ENCODE measurements around the gene CRTAC1. TPM values are rescaled to one million over a fixed set of nuclear protein-coding genes. Genes with fewer than 3 reads are reported as not detected.

Gene CRTAC1
- polyA plus RNA-seq, 1 donor (not counting 4 experiments of a cell fraction or from before 2014, with no cell fraction given), result not detected

DNA sequence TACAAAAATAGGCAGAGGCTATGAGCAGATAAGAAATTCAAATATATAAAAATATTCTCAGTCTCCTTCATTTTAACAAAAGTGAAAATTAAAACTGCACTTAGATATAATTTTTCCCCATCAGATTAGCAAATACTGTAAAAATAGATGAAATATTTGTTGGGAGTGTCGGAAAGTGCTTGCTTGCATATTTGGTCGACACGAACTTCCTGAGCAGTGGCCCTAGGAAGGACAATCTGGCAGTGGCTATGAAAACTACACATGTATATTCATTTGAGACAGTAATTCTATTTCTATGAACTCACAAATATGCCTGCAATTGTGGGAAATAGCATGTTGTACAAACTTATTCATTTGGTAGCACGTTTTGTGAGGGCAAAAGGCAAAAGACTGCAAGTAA, 99.4 kb downstream of the CRTAC1 start:
- TF ChIP-seq, protein P1, sequence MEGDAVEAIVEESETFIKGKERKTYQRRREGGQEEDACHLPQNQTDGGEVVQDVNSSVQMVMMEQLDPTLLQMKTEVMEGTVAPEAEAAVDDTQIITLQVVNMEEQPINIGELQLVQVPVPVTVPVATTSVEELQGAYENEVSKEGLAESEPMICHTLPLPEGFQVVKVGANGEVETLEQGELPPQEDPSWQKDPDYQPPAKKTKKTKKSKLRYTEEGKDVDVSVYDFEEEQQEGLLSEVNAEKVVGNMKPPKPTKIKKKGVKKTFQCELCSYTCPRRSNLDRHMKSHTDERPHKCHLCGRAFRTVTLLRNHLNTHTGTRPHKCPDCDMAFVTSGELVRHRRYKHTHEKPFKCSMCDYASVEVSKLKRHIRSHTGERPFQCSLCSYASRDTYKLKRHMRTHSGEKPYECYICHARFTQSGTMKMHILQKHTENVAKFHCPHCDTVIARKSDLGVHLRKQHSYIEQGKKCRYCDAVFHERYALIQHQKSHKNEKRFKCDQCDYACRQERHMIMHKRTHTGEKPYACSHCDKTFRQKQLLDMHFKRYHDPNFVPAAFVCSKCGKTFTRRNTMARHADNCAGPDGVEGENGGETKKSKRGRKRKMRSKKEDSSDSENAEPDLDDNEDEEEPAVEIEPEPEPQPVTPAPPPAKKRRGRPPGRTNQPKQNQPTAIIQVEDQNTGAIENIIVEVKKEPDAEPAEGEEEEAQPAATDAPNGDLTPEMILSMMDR (optimal IDR thresholded peaks at IDR 0.05 in 1 of 3, IDR thresholded peaks at IDR 0.05 in 1 of 3, conservative IDR thresholded peaks at IDR 0.05 in 1 of 3; ENCODE audit: extremely low read depth in 1 of 3, insufficient read depth in 2 of 3, low read length in 3 of 3), result no peak
- no peak for TF ChIP-seq EZH2 (IDR thresholded peaks at IDR 0.05; ENCODE audit: low read length)

DNA sequence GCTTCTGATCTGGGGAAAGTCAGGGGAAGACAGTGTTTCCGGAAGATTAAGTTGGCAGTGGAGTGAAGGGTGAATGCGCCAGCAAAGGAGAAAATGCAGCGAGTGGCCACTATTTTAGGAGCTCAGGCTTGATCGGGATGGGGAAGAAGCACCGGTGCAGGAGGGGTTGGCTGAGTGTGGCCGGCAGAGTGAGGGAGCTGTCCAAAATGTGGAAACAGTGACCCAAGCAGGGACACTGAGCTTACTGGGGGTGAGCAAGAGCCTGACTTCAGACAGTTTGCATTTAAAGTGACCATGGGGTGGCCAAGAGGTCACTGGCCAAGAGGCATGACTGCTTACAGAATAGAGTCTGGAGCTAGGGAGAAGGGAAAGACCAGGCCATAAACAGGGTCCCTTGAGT, 101.5 kb downstream of the CRTAC1 start:
- Histone ChIP-seq H3K9me1 (ENCODE audit: control insufficient read depth, extremely low read depth, insufficient read depth, low read length) (no peaks in the 10 kb centered on the region), H3K79me2 (ENCODE audit: control insufficient read depth, insufficient read depth, low read length) (no peaks in the 10 kb centered on the region), H3K4me3 (ENCODE audit: control insufficient read depth in 2 of 3, extremely low read depth in 1 of 3, insufficient read depth in 2 of 3, low read depth in 1 of 3, low read length in 3 of 3) (no peak overlapping the region), H3K9me3 (ENCODE audit: control insufficient read depth, low read depth, low read length) (no peaks in the 10 kb centered on the region), H3K9ac (ENCODE audit: control insufficient read depth, extremely low read depth, insufficient read depth, low read length) (no peak overlapping the region), H4K20me1 (ENCODE audit: control insufficient read depth, extremely low read depth, insufficient read depth, low read length) (no peaks in the 10 kb centered on the region), H3K36me3 (ENCODE audit: control insufficient read depth in 2 of 2, extremely low read depth in 1 of 2, insufficient read depth in 2 of 2, low read length in 2 of 2) (no peaks in the 10 kb centered on the region), H3K27ac (ENCODE audit: control insufficient read depth, insufficient read depth, low read length) (no peak overlapping the region), H3K4me2 (ENCODE audit: control insufficient read depth, extremely low read depth, insufficient read depth, low read depth, low read length) (no peak overlapping the region), H3K4me1 (ENCODE audit: control insufficient read depth, extremely low read depth, insufficient read depth, low read length) (no peaks in the 10 kb centered on the region), H3K27me3 (ENCODE audit: control insufficient read depth, extremely low read depth, insufficient read depth, low read length) (peaks cover 9% of the 10 kb centered on the region), H2AFZ (ENCODE audit: control insufficient read depth, low read length) (no peak overlapping the region)
- DNase-seq (ENCODE audit: low read depth, low spot score) (no peak), FAIRE-seq (no peak)
- no peak for TF ChIP-seq EZH2 (IDR thresholded peaks at IDR 0.05; ENCODE audit: low read length)
- TF ChIP-seq, protein P1 (optimal IDR thresholded peaks at IDR 0.05 in 1 of 3, IDR thresholded peaks at IDR 0.05 in 1 of 3, conservative IDR thresholded peaks at IDR 0.05 in 1 of 3; ENCODE audit: extremely low read depth in 1 of 3, insufficient read depth in 2 of 3, low read length in 3 of 3), result no peak
- dilution Hi-C loops (cut with MboI; ENCODE audit: extremely low pct_ligation_motif_present, low sequenced_read_pairs), result no loop called here

More for the DNA sequence above, 99.4 kb downstream of the CRTAC1 start:
- Histone ChIP-seq H3K9ac (ENCODE audit: control insufficient read depth, extremely low read depth, insufficient read depth, low read length) (no peak overlapping the region), H2AFZ (ENCODE audit: control insufficient read depth, low read length) (no peak overlapping the region), H3K79me2 (ENCODE audit: control insufficient read depth, insufficient read depth, low read length) (no peaks in the 10 kb centered on the region), H3K4me3 (ENCODE audit: control insufficient read depth in 2 of 3, extremely low read depth in 1 of 3, insufficient read depth in 2 of 3, low read depth in 1 of 3, low read length in 3 of 3) (no peak overlapping the region), H3K4me1 (ENCODE audit: control insufficient read depth, extremely low read depth, insufficient read depth, low read length) (no peaks in the 10 kb centered on the region), H3K9me3 (ENCODE audit: control insufficient read depth, low read depth, low read length) (no peaks in the 10 kb centered on the region), H3K9me1 (ENCODE audit: control insufficient read depth, extremely low read depth, insufficient read depth, low read length) (no peaks in the 10 kb centered on the region), H3K36me3 (ENCODE audit: control insufficient read depth in 2 of 2, extremely low read depth in 1 of 2, insufficient read depth in 2 of 2, low read length in 2 of 2) (no peaks in the 10 kb centered on the region), H3K4me2 (ENCODE audit: control insufficient read depth, extremely low read depth, insufficient read depth, low read depth, low read length) (no peak overlapping the region), H4K20me1 (ENCODE audit: control insufficient read depth, extremely low read depth, insufficient read depth, low read length) (no peaks in the 10 kb centered on the region), H3K27ac (ENCODE audit: control insufficient read depth, insufficient read depth, low read length) (no peak overlapping the region), H3K27me3 (ENCODE audit: control insufficient read depth, extremely low read depth, insufficient read depth, low read length) (peaks cover 9% of the 10 kb centered on the region)
- FAIRE-seq, result no peak
- dilution Hi-C loops (cut with MboI; ENCODE audit: extremely low pct_ligation_motif_present, low sequenced_read_pairs), result no loop called here
- DNase-seq (ENCODE audit: low read depth, low spot score), result no peak

Measured in keratinocyte (primary cell).